Smooth muscle cell (in vitro differentiated cells): Measurements from ENCODE around the gene ARID1B. TPM values are rescaled to one million over a fixed set of nuclear protein-coding genes. Genes with fewer than 3 reads are reported as not detected.

Experiments
- DNase-seq: peaks from one replicate; lab custom pipeline; 2025; ENCODE audit not compliant: unreplicated experiment; lab: John Stamatoyannopoulos, UW
- H2AFZ ChIP-seq: fragments of 200-600 bp; sonication (generic); 2 replicates; pipeline ENCODE4 v1.6.0; 2016; ENCODE audit warnings: antibody characterized with exemption, low read depth, mild to moderate bottlenecking
- H3F3A ChIP-seq: fragments of 200-600 bp; sonication (generic); 2 replicates; pipeline ENCODE4 v1.6.0; 2017; ENCODE audit warnings: antibody characterized with exemption, low read depth
- H3K27ac ChIP-seq: fragments of 200-600 bp; sonication (generic); 2 replicates; pipeline ENCODE4 v1.5.1; 2016; ENCODE audit warnings: low read depth, mild to moderate bottlenecking
- H3K27me3 ChIP-seq: fragments of 200-600 bp; sonication (generic); 2 replicates; pipeline ENCODE4 v1.6.1; 2016; ENCODE audit warnings: low read depth, mild to moderate bottlenecking
- H3K36me3 ChIP-seq: fragments of 200-600 bp; sonication (generic); 2 replicates; pipeline ENCODE4 v1.5.1; 2016; ENCODE audit warnings: low read depth
- H3K4me1 ChIP-seq: fragments of 200-600 bp; sonication (generic); 2 replicates; pipeline ENCODE4 v1.5.1; 2016; ENCODE audit warnings: low read depth
- H3K4me2 ChIP-seq: fragments of 200-600 bp; sonication (generic); 2 replicates; pipeline ENCODE4 v1.6.0; 2016; ENCODE audit warnings: mild to moderate bottlenecking
- H3K4me3 ChIP-seq: fragments of 200-600 bp; sonication (generic); 2 replicates; pipeline ENCODE4 v1.5.1; 2016; ENCODE audit warnings: mild to moderate bottlenecking
- H3K79me2 ChIP-seq: fragments of 200-600 bp; sonication (generic); 2 replicates; pipeline ENCODE4 v1.6.0; 2016; ENCODE audit warnings: low read depth, mild to moderate bottlenecking
- H3K9ac ChIP-seq: fragments of 200-600 bp; sonication (generic); 2 replicates; pipeline ENCODE4 v1.6.0; 2016; ENCODE audit warnings: low read depth
- H3K9me3 ChIP-seq: fragments of 200-600 bp; sonication (generic); replicated peaks from 2 replicates; pipeline ENCODE4 v1.5.1; 2016; ENCODE audit warnings: low read depth
- H4K20me1 ChIP-seq: fragments of 200-600 bp; sonication (generic); 2 replicates; pipeline ENCODE4 v1.6.0; 2016; ENCODE audit warnings: low read depth
- WGBS: methylation state at CpG from one replicate; pipeline ENCODE4 v1.1.7; 2016; ENCODE audit warnings: low lambda C conversion rate; 5-methylcytosine and 5-hydroxymethylcytosine counted together
- polyA plus RNA-seq: library from polyadenylated mRNA; unstranded; fragments of >200 nt; fragmentation: Nextera tagmentation; extraction: Ambion mirVana; gene quantifications from 2 replicates; pipeline ENCODE4 v1.2.1, GENCODE V29; 2016
- total RNA-seq: library from RNA; depleted of rRNA; stranded (reverse); fragments of >200 nt; gene quantifications from 2 replicates; pipeline ENCODE4 v1.2.3, GENCODE V29; 2014
- TF ChIP-seq, protein P1 (sequence below): fragments of 200-600 bp; sonication (generic); IDR thresholded peaks from 2 replicates; pipeline ENCODE4 v1.5.1; 2017; ENCODE audit warnings: borderline replicate concordance, mild to moderate bottlenecking, antibody characterized with exemption; ENCODE audit not compliant: insufficient read depth, poor library complexity, severe bottlenecking

ARID1B gene
- total and polyA plus RNA-seq, 2 experiments from 2014 or later, result 30.1 to 65.4 TPM

DNA sequence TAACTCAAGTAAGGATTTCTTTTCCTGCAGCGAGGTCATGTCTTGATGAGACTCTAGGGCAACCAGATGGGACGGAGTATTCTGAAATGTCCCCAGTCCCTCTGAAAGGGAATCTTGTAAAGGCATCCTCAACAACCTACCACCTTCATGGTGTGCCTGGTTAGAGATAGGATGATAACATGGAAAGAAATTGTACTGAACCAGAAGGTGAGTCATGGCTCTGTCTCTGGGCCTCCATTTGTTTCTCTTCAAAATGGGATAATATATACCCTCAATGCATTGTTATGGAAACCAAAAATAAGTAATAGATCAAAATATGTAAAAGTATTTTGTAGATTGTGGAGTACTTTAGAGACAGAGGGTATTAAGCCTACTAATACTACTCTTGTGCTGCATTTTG is 219.1 kb downstream of the ARID1B start:
- TF ChIP-seq, protein P1, sequence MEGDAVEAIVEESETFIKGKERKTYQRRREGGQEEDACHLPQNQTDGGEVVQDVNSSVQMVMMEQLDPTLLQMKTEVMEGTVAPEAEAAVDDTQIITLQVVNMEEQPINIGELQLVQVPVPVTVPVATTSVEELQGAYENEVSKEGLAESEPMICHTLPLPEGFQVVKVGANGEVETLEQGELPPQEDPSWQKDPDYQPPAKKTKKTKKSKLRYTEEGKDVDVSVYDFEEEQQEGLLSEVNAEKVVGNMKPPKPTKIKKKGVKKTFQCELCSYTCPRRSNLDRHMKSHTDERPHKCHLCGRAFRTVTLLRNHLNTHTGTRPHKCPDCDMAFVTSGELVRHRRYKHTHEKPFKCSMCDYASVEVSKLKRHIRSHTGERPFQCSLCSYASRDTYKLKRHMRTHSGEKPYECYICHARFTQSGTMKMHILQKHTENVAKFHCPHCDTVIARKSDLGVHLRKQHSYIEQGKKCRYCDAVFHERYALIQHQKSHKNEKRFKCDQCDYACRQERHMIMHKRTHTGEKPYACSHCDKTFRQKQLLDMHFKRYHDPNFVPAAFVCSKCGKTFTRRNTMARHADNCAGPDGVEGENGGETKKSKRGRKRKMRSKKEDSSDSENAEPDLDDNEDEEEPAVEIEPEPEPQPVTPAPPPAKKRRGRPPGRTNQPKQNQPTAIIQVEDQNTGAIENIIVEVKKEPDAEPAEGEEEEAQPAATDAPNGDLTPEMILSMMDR, result no peak
- Histone ChIP-seq H3K9me3 (no peaks in the 10 kb centered on the region), H3K27ac (no peak overlapping the region), H3F3A (peaks cover 4% of the 10 kb centered on the region), H3K4me1 (peaks cover 27% of the 10 kb centered on the region), H2AFZ (no peak overlapping the region), H3K36me3 (no peaks in the 10 kb centered on the region), H3K27me3 (no peaks in the 10 kb centered on the region), H3K4me3 (no peak overlapping the region), H3K79me2 (peaks cover 96% of the 10 kb centered on the region), H4K20me1 (peaks cover 97% of the 10 kb centered on the region), H3K4me2 (no peak overlapping the region), H3K9ac (no peak overlapping the region)
- no peak for DNase-seq
- WGBS, result 93% methylated on average over 2 of the region's 2 CpGs

DNA sequence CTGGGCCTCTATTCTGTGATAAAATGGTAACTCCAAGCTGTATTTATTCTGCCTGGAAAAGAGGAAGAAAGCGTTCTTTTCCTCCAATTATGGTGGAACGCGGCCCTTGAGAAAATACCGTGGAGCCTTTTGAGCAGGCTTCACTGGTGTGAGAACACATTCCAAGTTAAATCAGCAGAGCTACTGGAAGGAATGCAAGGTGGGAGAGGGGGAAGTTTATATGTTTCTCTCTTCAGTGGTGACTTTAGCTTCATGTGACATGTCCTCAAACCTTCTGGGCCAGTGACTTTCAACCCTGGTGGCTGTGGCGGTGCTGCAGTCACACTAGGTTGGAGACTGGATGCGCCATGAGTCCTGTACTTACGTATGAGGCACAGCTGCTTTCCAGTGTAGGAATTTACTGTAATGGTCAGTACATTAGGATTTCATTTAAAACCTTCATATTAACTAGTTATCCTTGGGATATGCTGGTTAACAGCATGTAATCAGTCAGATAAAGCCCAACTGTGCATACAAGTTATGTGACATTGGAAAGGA is 221.7 kb downstream of the ARID1B start:
- Histone ChIP-seq H3F3A (no peaks in the 10 kb centered on the region), H3K9ac (no peak overlapping the region), H3K4me3 (no peak overlapping the region), H3K27me3 (no peaks in the 10 kb centered on the region), H3K36me3 (no peaks in the 10 kb centered on the region), H3K9me3 (no peaks in the 10 kb centered on the region), H3K27ac (no peak overlapping the region), H4K20me1 (peaks cover 99% of the 10 kb centered on the region), H3K79me2 (peaks cover 97% of the 10 kb centered on the region), H2AFZ (no peak overlapping the region), H3K4me1 (peaks cover 8% of the 10 kb centered on the region), H3K4me2 (no peak overlapping the region)
- 95% methylated on average over 7 of the region's 7 CpGs for WGBS
- TF ChIP-seq, protein P1, result no peak
- DNase-seq, result no peak

DNA sequence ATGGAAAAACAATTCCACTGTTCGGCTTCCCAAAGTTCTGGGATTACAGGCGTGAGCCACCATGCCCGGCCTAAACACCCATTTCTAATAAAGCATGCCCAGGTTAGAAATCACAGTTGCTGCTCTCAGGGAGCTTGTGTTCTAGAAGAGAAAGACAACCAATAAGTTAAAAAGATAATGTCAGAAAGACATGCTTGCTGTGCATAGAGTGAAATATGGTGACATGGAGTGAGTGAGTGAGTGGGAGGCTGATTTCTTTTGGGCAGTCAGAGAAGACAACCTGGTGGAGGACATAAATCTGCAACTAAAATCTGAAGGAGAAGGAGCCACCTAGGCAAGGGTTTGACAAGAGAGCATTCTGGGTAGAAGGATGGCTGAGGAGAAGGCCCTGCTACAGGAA is 222.6 kb downstream of the ARID1B start:
- Histone ChIP-seq H3K9ac (no peak overlapping the region), H3K4me3 (no peak overlapping the region), H3K27me3 (no peaks in the 10 kb centered on the region), H3K4me1 (peaks cover 5% of the 10 kb centered on the region), H3K27ac (no peak overlapping the region), H3K36me3 (no peaks in the 10 kb centered on the region), H3K9me3 (no peaks in the 10 kb centered on the region), H3K4me2 (no peak overlapping the region), H3K79me2 (peaks cover 96% of the 10 kb centered on the region), H2AFZ (no peak overlapping the region), H3F3A (no peaks in the 10 kb centered on the region), H4K20me1 (peaks cover 98% of the 10 kb centered on the region)
- WGBS, result 99% methylated on average over 3 of the region's 3 CpGs
- TF ChIP-seq, protein P1, result no peak
- DNase-seq, result no peak

DNA sequence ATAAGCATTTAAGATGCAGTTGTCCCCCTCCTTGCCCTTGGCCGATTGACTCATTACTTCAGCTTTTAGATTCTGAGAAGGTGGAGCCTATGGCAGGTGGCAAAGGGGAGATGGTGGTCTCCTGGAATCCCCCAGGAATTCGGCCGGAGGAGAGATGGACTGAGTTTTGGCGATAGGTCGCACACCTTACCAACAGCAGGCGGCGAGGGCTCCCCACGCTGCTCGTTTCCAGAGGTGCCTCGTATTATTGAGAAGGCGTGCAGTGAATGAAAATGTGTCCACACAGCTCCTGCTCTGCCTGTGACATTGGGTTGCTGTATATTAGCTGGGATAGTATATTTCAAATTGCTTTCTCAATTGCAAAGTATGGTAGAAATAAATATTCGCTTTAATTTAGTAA is 224.5 kb downstream of the ARID1B start:
- no peaks in the 10 kb centered on the region for H3K36me3 ChIP-seq
- H3K27me3 ChIP-seq, result no peaks in the 10 kb centered on the region
- H4K20me1 ChIP-seq, result peaks cover 96% of the 10 kb centered on the region
- H3K27ac ChIP-seq, result no peak overlapping the region
- no peak overlapping the region for H3K4me2 ChIP-seq
- TF ChIP-seq, protein P1, result no peak
- no peak overlapping the region for H3K9ac ChIP-seq
- no peak overlapping the region for H2AFZ ChIP-seq
- H3F3A ChIP-seq, result no peaks in the 10 kb centered on the region
- no peak for DNase-seq
- H3K4me1 ChIP-seq, result no peaks in the 10 kb centered on the region
- H3K9me3 ChIP-seq, result no peaks in the 10 kb centered on the region
- peaks cover 95% of the 10 kb centered on the region for H3K79me2 ChIP-seq
- no peak overlapping the region for H3K4me3 ChIP-seq
- 95% methylated on average over 12 of the region's 12 CpGs for WGBS
